GM12878 (cell line): ENCODE data around the gene RLIM.

Source experiments
- ATF2 ChIP-seq: IDR thresholded peaks from 2 replicates; pipeline ENCODE4 v1.6.1; 2012; ENCODE audit warnings: low read length, inconsistent platforms
- ATF7 ChIP-seq: fragments of 450-650 bp; IDR thresholded peaks from 2 replicates; pipeline ENCODE4 v1.6.1; 2016; ENCODE audit warnings: low read depth, mild to moderate bottlenecking
- BRCA1 ChIP-seq: IDR thresholded peaks from 2 replicates; pipeline ENCODE4 v1.6.1; 2011; ENCODE audit warnings: low read depth, low read length, improper control_type of control experiment
- EED ChIP-seq: sonication (generic); IDR thresholded peaks from 2 replicates; pipeline ENCODE4 v1.6.1; 2016; ENCODE audit warnings: antibody characterized with exemption, low read depth
- EZH2 ChIP-seq: IDR thresholded peaks from 2 replicates; pipeline ENCODE4 v1.6.1; 2012; ENCODE audit warnings: low read depth, mild to moderate bottlenecking, control low read depth, inconsistent platforms, low read length, borderline replicate concordance; ENCODE audit not compliant: control insufficient read depth
- FOS ChIP-seq: IDR thresholded peaks from 3 replicates; pipeline ENCODE4 v1.6.1; 2011; ENCODE audit warnings: borderline replicate concordance; ENCODE audit not compliant: insufficient read length; ENCODE audit errors: extremely low read depth
- IKZF1 ChIP-seq: fragments of 450-650 bp; conservative IDR thresholded peaks from 2 replicates; pipeline ENCODE4 v1.6.1; 2017; ENCODE audit warnings: antibody characterized with exemption, mild to moderate bottlenecking
- MAX ChIP-seq: IDR thresholded peaks from 2 replicates; pipeline ENCODE4 v1.6.1; 2012; ENCODE audit warnings: low read depth, low read length, improper control_type of control experiment
- MYC ChIP-seq: IDR thresholded peaks from 2 replicates; pipeline ENCODE4 v1.6.1; 2011; ENCODE audit warnings: mild to moderate bottlenecking, low read length, moderate library complexity, inconsistent platforms; ENCODE audit not compliant: insufficient read depth, insufficient replicate concordance, insufficient read length, severe bottlenecking
- NFYA ChIP-seq: IDR thresholded peaks from 2 replicates; pipeline ENCODE4 v1.6.1; 2011; ENCODE audit warnings: low read depth, mild to moderate bottlenecking, low read length, improper control_type of control experiment, borderline replicate concordance
- RAD21 ChIP-seq: IDR thresholded peaks from 2 replicates; pipeline ENCODE4 v1.6.1; 2011; ENCODE audit warnings: mild to moderate bottlenecking, low read depth, low read length, moderate library complexity; ENCODE audit not compliant: insufficient read depth
- TF ChIP-seq, protein P1 (sequence below), 3 experiments: IDR thresholded peaks in 2 of 3; conservative IDR thresholded peaks in 1 of 3; 2 replicates each; pipeline ENCODE4 v1.5.1; 2011; ENCODE audit warnings: low read depth in 3 of 3, low read length in 3 of 3, mild to moderate bottlenecking in 3 of 3, control low read depth in 2 of 3, moderate library complexity in 2 of 3, inconsistent platforms in 1 of 3, mixed read lengths in 1 of 3; ENCODE audit not compliant: control insufficient read depth in 2 of 3, insufficient read depth in 1 of 3; ENCODE audit errors: extremely low read depth in 1 of 3
- TF ChIP-seq, protein P2 (sequence below): IDR thresholded peaks from 2 replicates; pipeline ENCODE4 v1.6.1; 2012; ENCODE audit warnings: mild to moderate bottlenecking, low read depth, low read length

DNA sequence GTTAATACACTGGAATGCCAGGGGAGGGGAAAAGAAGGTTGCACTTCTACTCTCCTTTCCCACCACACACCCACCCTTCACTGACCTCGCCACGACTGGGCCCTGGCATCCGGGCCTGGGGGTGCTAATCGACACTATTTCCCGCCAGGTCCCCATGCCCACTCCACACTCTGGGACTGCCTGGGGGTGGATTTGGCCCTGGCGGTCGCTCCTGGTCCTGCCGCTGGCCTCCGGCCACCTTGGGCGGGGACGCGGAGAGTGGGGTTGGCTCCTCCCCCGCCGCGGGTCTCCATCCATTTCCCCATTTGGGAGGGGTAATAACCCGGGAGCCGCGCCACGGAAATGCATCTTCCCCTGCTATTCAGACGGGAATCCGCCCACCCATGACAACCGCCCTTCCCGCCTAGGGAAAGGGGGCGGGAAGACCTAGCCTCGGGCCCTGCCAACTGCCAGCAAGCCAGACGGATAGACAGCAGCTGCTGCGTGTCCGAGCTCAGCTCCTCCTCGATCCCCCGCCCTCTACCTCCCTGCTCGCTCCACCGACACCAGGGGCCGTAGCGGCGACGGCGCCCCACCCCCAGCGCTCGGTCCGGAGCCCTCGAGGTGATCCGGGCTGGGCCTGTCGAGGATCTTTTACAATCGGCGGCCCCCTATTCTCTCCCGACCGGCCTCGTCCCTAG is 78.1 kb downstream of the RLIM start:
- no peak for TF ChIP-seq ATF2
- TF ChIP-seq MAX: no peak
- TF ChIP-seq ATF7: no peak
- TF ChIP-seq, protein P1, sequence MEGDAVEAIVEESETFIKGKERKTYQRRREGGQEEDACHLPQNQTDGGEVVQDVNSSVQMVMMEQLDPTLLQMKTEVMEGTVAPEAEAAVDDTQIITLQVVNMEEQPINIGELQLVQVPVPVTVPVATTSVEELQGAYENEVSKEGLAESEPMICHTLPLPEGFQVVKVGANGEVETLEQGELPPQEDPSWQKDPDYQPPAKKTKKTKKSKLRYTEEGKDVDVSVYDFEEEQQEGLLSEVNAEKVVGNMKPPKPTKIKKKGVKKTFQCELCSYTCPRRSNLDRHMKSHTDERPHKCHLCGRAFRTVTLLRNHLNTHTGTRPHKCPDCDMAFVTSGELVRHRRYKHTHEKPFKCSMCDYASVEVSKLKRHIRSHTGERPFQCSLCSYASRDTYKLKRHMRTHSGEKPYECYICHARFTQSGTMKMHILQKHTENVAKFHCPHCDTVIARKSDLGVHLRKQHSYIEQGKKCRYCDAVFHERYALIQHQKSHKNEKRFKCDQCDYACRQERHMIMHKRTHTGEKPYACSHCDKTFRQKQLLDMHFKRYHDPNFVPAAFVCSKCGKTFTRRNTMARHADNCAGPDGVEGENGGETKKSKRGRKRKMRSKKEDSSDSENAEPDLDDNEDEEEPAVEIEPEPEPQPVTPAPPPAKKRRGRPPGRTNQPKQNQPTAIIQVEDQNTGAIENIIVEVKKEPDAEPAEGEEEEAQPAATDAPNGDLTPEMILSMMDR (IDR thresholded peaks at IDR 0.05 in 2 of 3, conservative IDR thresholded peaks at IDR 0.05 in 1 of 3; ENCODE audit: control insufficient read depth in 2 of 3, extremely low read depth in 1 of 3, insufficient read depth in 1 of 3, low read depth in 3 of 3, low read length in 3 of 3): peak in 2 of 3 experiments; percentile 22 to 40; a peak in 3 of 6 replicates
- no peak for TF ChIP-seq BRCA1
- TF ChIP-seq IKZF1: peak; percentile 39; the same call in 1 of the 2 replicates
- no peak for TF ChIP-seq RAD21
- TF ChIP-seq EZH2: no peak
- no peak for TF ChIP-seq NFYA
- TF ChIP-seq, protein P2, sequence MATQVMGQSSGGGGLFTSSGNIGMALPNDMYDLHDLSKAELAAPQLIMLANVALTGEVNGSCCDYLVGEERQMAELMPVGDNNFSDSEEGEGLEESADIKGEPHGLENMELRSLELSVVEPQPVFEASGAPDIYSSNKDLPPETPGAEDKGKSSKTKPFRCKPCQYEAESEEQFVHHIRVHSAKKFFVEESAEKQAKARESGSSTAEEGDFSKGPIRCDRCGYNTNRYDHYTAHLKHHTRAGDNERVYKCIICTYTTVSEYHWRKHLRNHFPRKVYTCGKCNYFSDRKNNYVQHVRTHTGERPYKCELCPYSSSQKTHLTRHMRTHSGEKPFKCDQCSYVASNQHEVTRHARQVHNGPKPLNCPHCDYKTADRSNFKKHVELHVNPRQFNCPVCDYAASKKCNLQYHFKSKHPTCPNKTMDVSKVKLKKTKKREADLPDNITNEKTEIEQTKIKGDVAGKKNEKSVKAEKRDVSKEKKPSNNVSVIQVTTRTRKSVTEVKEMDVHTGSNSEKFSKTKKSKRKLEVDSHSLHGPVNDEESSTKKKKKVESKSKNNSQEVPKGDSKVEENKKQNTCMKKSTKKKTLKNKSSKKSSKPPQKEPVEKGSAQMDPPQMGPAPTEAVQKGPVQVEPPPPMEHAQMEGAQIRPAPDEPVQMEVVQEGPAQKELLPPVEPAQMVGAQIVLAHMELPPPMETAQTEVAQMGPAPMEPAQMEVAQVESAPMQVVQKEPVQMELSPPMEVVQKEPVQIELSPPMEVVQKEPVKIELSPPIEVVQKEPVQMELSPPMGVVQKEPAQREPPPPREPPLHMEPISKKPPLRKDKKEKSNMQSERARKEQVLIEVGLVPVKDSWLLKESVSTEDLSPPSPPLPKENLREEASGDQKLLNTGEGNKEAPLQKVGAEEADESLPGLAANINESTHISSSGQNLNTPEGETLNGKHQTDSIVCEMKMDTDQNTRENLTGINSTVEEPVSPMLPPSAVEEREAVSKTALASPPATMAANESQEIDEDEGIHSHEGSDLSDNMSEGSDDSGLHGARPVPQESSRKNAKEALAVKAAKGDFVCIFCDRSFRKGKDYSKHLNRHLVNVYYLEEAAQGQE: no peak
- TF ChIP-seq MYC: no peak
- no peak for TF ChIP-seq EED
- TF ChIP-seq FOS: no peak
